ENCODE results near the gene SYNM.

SYNM gene

DNA sequence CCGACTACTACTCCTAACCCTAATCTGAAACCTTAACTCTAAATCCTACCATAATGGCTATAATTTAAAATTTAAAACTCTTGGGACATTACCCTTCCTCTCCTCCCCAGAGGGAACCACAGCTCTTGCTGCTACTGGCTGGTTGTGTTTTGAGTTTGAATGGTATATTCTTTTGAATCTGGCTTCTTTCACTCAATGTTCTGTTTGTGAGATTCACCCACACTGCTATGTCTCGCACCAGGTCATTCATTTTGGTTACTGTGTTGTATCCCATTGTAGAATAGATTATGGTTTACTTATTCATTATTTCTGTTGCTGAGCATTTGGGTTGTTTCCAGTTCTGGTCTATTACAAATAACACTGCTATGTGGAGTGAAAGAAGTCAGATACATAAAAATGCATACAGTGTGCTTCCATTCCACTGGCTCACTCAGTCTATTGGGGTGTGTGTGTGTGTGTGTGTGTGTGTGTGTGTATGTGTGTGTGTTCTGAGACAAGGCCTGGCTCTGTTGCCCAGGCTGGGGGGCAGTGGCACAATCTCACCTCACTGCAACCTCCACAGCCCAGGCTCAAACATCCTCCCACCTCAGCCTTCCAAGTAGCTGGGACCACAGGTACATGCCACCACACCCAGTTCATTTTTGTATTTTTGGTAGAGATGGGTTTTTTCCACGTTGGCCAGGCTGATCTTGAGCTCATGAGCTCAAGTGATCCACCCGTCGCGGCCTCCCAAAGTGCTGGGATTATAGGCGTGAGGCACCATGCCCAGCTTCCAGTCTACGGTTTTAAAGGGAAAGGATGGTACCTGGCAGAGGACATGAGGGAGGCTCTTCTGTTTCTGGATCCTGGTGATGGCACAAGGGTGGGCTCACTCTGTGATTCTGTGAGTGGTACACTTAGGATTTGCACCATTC lies 19.2 kb upstream of the SYNM start:
- no peak for DNase-seq (ENCODE audit: low read depth in 2 of 2)

DNA sequence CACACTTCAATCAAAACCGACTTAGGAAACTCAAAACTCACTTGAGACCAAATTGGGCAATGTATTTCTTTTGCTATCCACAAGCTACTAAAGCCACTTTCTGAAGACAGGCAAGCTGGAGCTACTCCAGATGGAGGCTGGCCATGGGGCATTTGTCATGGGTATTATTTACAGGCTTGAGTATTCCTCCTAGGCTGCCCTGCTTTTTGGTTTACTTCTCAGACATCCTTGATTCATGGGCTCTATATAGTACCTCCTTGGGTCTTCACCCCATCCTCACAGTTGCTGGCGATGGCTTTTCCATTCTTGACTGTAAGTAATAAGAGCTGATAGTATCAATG lies 18.6 kb upstream of the SYNM start:
- DNase-seq (ENCODE audit: low read depth in 2 of 2): no peak

GRCh38 chr15:99087405-99087943 lies 17.4 kb upstream of the SYNM start:
- no peak for DNase-seq (ENCODE audit: low read depth in 2 of 2)

GRCh38 chr15:99090011-99090699 lies 14.7 kb upstream of the SYNM start:
- no peak for DNase-seq (ENCODE audit: low read depth in 2 of 2)

DNA sequence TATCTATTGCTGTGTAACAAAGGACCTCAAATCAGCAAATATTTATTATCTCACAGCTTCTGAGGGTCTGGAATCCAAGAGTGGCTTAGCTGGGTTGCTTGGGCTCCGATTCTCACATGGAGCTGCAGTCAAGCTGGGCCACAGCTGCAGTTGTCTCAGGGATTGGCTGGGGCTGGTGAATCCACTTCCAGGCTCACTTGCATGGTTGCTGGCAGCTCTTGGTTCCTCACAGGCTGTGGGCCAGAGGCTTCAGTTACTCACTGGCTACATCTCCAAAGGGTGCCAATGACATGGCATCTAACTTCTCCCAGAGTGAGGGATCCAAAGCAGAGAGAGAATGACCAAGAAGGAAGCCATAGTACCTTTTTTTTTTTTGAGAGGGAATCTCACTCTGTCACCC lies 13.9 kb upstream of the SYNM start:
- DNase-seq (ENCODE audit: low read depth in 2 of 2): no peak

GRCh38 chr15:99092554-99093172 lies 12.2 kb upstream of the SYNM start:
- no peak for DNase-seq (ENCODE audit: low read depth in 2 of 2)

GRCh38 chr15:99095626-99096025 lies 9.3 kb upstream of the SYNM start:
- no peak for DNase-seq (ENCODE audit: low read depth in 2 of 2)

DNA sequence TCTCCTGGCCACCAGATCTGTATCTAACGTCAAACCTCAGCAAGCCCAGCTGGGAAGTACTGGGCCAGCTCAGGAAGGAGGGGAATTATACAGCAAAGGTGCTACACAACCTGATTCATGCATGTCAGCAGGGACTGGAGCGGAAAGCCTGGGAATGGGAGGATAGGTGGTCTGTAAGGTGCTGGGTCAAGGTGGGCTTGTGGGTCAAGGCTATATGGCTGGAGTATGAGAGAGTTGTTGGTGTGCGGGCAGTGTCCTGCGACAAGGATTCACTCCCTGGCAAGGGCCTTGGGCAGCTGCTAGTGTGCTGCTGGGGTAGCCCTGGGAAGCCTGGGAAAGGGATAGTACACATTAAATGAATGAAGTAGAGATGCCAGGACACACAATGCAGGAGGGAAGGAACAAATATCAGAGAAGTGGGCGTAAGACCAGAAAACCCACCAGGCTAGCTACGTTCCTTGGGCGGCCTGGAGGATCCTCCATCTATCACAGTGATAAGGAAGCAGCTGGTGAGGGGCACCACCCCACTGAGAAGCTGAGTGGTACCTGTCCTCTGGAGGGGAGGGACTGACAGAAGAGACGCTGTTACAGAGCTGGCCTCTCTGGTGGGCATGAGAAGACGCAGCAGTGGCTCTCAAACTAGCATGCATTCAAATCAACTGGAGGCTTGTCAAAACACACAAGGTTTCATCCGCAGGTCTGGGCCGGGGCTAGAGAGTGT lies 8.5 kb upstream of the SYNM start:
- no peak for DNase-seq (ENCODE audit: low read depth in 2 of 2)

- no peak for DNase-seq (ENCODE audit: low read depth in 2 of 2)
These were observed 7.9 kb upstream of the SYNM start for GRCh38 chr15:99096894-99097426.

GRCh38 chr15:99097441-99098410 lies 7.2 kb upstream of the SYNM start:
- DNase-seq (ENCODE audit: low read depth in 2 of 2): no peak

DNA sequence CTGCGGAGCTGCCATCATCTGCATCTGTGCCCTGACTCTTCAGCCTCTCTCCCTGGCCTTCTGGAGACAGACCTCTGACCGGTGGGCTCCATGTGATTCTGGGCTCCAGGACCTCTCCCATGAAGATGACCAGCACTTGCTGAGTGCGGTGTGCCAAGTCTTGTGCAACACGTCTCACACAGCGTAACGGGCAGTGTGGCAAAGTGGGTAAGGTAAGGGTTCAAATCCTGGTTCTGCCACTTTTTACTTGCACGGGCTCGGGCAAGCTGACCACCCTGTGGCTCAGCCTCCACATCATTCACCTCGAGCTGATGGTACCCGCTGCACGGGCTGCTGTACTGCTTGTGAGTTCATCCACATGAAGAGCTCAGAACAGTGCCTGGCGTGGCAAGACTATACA lies 6.5 kb upstream of the SYNM start:
- DNase-seq (ENCODE audit: low read depth in 2 of 2): no peak

- no peak for DNase-seq (ENCODE audit: low read depth in 2 of 2)
These were observed 5.9 kb upstream of the SYNM start for GRCh38 chr15:99098991-99099390.

DNA sequence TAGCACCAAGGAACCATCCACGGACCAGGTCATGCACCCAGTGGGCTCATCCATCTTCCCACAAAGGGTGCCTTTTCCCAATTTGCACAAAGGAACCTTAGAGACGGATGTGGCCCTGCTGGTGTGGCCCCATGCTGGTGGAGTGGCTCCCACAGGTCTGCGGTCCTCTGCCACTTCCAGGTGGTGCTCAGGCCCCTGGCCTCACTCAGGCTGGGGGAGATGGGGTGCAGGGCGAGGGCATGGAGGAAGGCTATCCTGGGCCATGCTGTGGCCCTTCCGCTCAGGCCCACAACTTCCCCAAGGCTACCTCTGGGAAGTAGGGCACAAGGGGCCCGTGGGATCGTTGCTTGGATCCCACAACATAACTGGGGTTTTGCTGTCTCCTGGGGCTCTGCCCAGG lies 5.2 kb upstream of the SYNM start:
- DNase-seq (ENCODE audit: low read depth in 2 of 2): no peak

DNA sequence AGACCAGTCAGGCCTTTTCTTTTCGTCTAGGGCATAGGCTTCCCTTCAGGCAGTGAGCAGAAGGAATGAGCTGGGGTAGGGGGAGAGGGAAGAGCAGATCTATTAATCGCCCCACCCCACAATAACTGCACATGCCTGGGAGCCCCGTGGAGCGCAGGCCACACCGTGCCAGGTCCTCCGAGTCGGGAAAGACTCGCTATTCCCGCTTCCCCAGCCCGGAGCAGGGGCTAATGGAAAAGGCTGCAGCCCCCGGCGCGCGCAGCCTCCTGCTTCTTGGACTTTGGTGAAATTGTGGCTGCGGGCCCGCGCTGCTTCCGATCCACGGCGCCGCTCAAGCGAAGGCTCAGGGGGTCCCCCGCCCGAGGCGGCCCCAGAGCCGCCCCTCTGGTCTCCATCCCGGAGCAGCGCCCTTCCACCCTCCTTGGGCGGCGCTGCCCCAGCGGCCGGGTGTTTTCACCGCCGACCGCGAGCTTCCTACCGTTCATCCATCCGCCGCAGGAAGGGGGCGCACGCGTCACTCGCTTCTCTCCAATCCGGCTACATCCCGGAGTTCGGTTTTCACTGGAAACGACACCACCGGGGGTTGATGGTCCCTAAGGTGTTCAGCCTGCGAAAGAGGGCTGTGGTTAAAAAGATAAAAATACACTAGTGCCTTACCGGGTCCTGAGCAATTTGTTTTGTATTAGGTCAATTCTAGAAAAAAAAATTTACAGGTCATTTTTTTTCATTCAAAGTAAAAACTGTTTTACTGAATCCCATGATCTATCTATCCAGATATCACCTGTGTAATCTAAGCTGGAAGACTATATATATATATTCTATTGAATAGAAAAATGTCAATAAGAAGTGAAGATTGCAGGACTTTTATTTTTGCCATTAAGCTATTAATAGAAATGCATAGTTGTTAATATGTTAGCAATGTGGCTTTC lies 4.4 kb upstream of the SYNM start:
- no peak for DNase-seq (ENCODE audit: low read depth in 2 of 2)

GRCh38 chr15:99101501-99101900 lies 3.4 kb upstream of the SYNM start:
- no peak for DNase-seq (ENCODE audit: low read depth in 2 of 2)

DNA sequence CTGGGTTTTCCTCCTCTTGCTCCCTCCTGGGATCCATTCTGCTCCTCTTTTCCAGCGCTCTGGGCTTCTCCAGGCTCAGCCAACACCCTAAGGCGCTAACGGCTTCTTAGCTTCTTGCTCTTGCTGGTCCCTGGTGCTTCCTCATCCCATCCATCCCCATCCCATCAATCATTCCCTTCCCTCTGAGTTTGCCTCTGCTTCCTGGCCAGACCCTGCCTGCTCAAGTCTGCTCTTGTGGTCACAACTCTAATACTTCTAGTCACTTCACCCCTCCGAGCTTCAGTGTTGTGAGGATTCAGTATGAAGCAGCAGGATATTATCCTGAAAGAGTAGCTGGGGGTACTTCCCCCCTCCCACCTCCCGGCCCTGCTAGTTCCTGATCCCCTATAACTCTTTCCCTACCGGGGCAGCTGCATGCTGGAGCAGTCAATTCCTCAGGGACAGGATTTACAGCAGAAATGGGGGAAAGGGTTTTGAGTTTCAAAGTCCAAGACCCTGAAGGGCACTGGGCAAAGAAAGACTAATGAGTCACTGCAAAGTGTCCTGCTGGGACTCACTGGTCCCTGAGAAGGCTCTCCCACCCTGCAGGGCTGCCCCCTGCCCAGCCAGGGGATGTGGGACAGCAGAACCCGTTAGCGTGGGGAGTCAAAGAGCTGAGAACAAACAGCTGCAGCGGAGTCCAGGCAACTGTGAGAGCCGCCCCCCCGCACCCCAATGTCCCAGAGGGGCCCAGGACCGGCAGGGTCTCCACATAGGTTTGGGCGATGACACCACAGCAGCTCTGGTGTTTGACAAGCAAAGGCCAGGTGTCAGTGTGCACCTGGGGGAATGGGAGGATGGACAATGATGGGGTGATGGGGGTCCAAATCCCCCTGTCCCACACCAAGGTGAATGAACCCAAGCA lies 2.3 kb upstream of the SYNM start:
- DNase-seq (ENCODE audit: low read depth in 2 of 2): no peak

GRCh38 chr15:99103279-99103678 lies 1.6 kb upstream of the SYNM start:
- DNase-seq (ENCODE audit: low read depth in 2 of 2): no peak
